Cortex of kidney (tissue), 1 donor: Measurements from ENCODE around the gene TRIM63.

Source experiments
- DNase-seq: peaks from one replicate; lab custom pipeline; 2025; lab: John Stamatoyannopoulos, UW

TRIM63 gene

DNA sequence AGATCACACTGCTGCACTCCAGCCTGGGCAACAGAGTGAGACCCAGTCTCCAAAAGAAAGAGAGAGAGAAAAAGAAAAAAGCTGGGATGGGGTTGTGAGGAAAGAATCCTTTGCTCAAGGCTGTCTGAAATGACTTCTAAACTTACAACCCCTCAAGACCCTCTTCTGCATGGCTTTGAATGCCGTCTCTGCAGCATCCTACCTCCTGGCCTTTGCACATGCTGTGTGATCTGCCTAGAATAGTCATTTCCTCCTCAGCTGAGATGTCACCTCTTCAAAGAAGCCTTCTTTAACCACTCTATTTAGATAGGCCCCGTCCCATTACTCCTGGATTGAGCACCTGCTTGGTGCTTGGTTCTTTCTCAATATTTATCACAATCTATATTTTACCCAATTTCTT, 17.4 kb upstream of the TRIM63 start:
- no peak for DNase-seq

GRCh38 chr1:26084091-26084561, 16.7 kb upstream of the TRIM63 start:
- DNase-seq, result no peak

- DNase-seq, result no peak
Observed at GRCh38 chr1:26083208-26083607, 15.8 kb upstream of the TRIM63 start.

DNA sequence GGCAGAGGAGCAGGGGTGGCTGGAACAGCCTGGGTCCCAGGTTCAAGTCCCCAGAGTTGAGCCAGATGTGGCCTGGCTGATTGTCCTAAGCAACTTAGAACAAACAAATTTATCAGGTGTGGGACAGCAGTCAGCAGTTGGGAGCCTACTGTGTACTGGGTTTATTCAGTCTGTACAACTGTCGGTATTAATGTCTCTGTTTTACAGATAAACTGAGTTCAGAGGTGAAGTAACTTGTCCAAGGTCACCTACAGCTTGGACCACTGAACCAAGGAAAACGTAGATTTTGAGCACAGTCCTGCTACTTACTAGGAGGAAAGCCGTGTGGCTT, 14.6 kb upstream of the TRIM63 start:
- DNase-seq, result no peak

DNA sequence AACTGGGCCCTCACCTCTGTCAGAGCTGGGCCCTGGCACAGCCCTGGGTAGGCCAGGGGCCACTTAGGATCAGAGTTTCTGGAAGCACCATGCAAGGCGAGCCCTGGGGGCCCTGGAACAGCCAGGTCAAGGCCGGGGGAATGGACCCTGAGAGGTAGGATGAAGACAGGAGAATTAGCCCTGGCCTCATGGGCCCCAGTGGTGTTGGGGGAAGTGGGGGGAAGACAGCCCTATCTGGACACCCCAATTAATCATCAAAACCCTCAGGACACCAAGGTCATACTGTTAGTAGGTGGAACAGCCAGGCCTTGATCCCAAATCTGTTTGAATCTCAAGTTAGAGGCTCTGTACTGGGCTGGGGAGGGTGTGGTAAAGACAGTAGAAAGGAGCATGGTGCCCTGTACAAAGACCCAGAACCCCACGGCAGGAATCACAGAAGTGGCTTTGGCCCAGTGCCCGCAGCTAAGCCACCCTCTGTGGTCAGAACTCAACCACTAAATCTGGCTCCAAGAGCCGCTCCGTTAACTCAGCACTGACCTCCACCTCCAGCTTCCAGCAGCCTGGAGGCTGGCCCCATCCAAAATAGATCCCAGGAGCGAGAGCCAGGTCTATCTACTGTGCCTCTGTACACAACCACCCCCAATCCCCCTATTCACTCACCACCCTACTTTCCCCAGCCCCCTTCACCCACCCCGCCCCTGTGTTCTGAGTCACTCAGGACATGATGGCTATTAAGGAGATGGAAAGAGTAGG, 14.0 kb upstream of the TRIM63 start:
- no peak for DNase-seq

- no peak for DNase-seq
Observed at GRCh38 chr1:26079960-26080814, 12.8 kb upstream of the TRIM63 start.

- no peak for DNase-seq
Observed at GRCh38 chr1:26079178-26079563, 11.7 kb upstream of the TRIM63 start.

GRCh38 chr1:26078286-26079177, 11.1 kb upstream of the TRIM63 start:
- DNase-seq, result no peak

- no peak for DNase-seq
Observed at GRCh38 chr1:26077524-26077923, 10.1 kb upstream of the TRIM63 start.

DNA sequence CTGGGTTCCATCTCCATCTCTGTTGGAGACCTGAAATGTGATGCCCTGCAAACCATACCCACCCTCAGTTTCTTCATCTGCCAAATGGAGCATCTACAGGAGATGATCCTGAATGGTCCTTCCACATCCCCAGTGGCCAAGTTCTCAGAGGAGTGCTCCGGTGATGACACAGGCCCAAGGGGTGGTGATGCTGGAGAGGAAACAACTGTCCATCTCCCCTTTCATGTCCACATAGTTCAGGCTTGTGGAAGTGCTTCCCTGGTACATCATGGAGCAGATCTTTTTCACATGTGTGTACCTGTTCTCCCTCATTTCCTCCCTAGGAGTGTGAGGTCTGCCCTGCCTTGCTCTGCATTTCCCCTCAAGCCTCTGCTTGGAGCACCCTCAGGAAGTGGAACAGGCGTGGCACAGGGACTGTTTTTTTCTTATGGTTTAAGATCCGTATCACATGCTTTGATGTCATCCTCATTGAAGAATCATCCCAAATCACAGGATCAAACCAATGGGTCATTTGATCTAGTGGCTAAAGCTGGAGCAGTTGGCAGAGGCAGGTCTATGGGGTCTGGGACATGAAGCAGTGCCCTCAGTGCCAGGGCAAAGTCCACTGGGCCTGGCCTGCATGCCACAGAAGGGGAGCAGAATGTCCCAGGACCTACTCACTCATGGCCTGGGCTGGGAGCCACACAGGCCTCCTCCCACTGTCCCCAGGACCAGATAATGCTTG, 8.2 kb upstream of the TRIM63 start:
- DNase-seq, result no peak

DNA sequence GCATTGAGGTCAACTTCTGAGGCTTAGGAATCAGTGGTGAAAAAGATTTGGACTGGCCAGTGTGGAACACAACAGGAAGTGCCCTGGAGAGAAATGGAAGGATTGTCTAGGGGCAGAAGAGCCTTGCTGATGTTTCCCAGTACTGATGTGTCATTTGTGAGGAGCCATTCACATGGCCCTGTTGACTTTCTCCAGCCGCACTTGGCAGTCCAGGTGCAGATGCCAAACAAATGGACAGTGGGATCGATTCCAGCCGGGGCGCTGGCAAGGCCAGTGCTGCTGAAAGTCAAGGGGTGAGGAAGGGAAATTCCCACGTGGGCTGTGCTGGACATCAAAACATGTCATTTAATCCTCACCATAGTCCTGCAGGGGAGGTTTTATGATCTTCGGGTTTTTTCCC, 4.9 kb upstream of the TRIM63 start:
- DNase-seq, result no peak

DNA sequence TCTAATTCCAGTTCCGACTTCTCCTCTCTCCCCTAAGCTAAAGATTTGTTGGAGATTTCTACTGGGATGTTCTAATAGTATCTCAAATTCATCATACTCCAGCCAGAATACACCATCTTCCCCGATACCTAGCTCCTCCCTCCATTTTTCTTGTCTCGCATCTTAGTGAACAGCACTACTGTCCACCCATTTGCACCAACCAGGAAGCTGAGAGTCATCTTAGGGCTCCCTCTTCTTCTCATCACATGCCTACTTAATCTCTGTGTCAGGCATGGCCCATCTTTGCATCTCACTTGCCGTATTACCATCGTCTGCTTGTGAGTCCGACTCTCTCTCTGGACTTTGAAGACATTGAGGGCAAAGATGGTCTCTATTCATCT, 3.5 kb upstream of the TRIM63 start:
- no peak for DNase-seq

- no peak for DNase-seq
Observed at GRCh38 chr1:26070296-26070962, 3.0 kb upstream of the TRIM63 start.

- DNase-seq, result no peak
Observed at GRCh38 chr1:26069941-26070295, 2.5 kb upstream of the TRIM63 start.

DNA sequence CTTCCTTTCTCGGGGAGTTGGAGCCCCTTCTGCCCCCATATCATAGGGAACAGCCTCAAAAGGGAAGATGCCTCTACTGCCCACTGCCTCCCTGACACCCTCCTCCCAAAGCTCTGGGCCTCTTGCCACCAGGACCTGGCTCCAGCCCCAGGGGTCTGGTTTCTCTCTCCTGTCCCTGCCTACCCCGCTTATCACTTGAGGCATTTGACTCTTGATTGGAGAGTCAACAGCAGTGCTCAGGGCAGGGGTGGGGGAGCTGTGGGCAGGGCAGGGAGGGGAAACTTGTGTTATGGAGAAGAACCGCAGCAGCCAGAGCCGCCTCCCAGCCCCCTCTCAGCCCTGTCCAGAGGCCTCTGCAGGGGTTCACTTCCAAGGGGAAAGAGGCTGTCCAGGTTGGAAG, 573 bp downstream of the TRIM63 start:
- no peak for DNase-seq

GRCh38 chr1:26066160-26066559, 1.3 kb downstream of the TRIM63 start:
- no peak for DNase-seq

GRCh38 chr1:26064553-26064952, 2.9 kb downstream of the TRIM63 start:
- no peak for DNase-seq

DNA sequence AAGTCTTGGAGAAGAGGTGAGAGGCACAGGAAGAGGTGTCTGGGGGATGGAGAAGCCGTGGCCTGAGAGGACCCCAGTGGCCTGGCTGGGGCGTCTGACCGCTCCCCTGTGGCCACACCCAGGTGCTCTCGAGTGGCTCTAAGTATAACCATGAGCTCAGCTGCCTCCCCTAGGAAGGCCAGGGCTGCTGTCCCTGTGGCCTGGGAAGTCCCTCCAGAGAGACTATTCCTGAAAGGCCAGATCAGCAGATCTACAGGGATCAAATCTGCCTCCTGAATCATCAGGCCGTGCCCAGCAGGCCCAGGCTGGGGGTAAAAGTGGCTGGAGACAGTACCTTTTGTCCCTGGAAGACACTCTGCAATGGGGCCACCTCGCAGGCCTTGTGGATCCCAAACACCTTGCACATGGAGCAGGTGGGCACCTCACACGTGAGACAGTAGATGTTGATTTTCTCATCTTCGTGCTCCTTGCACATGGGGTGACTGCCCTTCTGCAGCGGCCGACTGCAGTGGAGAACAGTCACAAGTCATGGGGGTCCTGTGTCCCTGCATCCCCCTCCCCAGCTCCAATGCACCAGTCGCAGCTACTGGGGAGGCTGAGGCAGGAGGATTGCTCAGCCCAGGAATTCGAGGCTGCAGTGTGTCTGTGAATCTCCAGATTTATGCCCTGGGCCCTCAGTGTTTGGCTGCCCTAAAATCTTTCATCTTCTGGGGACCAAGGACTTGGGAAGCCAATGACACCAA, 6.4 kb downstream of the TRIM63 start:
- no peak for DNase-seq

DNA sequence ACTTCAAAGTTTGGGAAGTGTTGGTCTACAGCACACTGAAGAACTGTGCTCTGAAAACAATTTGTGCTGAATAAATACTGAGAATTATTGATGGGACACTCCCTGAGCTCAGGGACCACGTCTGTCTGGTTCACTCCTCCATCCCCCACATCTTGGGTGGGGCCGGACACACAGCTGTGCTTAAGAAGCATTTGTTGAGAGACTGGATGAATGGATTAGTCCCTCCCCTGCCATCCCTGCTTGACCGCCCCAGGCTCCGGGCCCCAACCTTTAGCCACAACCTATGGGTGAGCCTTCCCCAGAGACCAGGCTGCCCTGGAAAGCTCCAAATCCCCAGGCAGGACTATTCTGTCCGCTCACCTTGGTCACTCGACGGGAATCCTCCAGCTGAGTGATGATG, 7.5 kb downstream of the TRIM63 start:
- DNase-seq, result no peak

DNA sequence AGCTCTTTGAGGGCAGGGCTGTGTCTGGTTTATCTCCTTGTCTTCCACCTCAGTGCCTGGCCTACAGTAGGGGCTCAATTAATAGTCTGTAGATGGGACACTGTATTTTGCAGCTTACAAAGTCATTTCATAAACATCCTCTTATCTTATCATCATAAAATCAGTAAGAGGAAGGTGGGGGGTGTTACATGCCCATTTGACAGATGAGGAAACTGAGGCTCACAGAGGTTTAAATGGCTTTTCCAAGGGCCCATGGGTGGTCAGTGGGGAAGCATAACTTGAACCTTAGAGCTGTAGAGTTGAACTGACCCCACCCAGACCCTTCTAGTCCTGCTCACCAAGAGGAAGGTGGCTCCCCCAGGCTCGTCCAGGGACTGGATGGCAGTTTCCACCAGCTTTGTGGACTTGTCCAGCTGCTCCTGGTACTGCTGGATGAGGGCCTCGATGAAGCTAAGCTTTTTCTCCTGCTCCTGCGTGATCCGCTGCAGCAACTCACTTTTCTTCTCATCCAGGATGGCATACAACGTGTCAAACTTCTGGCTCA, 9.3 kb downstream of the TRIM63 start:
- no peak for DNase-seq
